Panc1 (cell line): Measurements from ENCODE around the gene ST8SIA5.

Experiments
- POLR2AphosphoS5 ChIP-seq: IDR thresholded peaks from 2 replicates; pipeline ENCODE4 v1.6.1; 2012; ENCODE audit warnings: mild to moderate bottlenecking, low read depth, low read length, moderate library complexity
- REST ChIP-seq, 2 experiments: IDR thresholded peaks; 2 replicates each; pipeline ENCODE4 v1.6.1; 2011 to 2012; ENCODE audit warnings: low read depth in 2 of 2, control low read depth in 1 of 2, low read length in 1 of 2, mild to moderate bottlenecking in 1 of 2, moderate library complexity in 1 of 2; ENCODE audit not compliant: insufficient read depth in 1 of 2
- SIN3A ChIP-seq: IDR thresholded peaks from 2 replicates; pipeline ENCODE4 v1.6.1; 2012; ENCODE audit warnings: low read depth, mild to moderate bottlenecking, low read length, moderate library complexity, borderline replicate concordance; ENCODE audit not compliant: insufficient read depth
- TCF7L2 ChIP-seq: IDR thresholded peaks from 2 replicates; pipeline ENCODE4 v1.6.1; 2011; ENCODE audit warnings: mild to moderate bottlenecking, low read depth, low read length, inconsistent platforms
- TF ChIP-seq, protein P1 (sequence below): fragments of 450-650 bp; IDR thresholded peaks from 2 replicates; pipeline ENCODE4 v1.5.1; 2017; ENCODE audit warnings: mild to moderate bottlenecking

DNA sequence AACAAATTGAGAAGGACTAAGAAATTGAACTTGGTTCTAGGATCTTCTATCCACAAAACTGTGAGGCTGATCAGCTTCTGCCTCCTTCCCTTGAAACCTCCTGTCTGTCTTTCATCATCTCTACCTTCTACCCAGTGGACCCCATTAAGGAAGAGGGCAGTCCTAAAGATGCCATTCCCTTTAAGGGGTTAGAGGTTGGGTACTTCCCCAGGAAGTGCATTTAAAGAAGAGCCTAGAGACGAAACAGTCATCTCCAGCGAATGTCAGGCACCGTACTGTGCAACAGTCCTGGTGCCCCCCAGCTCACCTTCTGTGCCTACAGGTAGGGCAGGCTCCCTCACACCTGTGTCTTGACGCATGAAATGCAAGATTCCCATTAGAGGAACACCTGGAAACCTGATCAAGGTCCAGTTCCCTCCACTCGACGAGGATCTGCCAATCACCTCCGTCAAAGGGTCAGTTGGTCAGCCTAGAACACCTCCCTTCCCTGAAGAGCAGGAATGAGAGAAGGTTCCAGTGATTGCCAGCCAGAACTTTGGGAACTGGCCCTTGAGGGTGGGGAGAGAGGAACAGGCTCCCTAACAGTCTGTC, 120.7 kb downstream of the ST8SIA5 start:
- TF ChIP-seq SIN3A: no peak
- TF ChIP-seq TCF7L2: no peak
- TF ChIP-seq, protein P1, sequence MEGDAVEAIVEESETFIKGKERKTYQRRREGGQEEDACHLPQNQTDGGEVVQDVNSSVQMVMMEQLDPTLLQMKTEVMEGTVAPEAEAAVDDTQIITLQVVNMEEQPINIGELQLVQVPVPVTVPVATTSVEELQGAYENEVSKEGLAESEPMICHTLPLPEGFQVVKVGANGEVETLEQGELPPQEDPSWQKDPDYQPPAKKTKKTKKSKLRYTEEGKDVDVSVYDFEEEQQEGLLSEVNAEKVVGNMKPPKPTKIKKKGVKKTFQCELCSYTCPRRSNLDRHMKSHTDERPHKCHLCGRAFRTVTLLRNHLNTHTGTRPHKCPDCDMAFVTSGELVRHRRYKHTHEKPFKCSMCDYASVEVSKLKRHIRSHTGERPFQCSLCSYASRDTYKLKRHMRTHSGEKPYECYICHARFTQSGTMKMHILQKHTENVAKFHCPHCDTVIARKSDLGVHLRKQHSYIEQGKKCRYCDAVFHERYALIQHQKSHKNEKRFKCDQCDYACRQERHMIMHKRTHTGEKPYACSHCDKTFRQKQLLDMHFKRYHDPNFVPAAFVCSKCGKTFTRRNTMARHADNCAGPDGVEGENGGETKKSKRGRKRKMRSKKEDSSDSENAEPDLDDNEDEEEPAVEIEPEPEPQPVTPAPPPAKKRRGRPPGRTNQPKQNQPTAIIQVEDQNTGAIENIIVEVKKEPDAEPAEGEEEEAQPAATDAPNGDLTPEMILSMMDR: no peak
- no peak for TF ChIP-seq POLR2AphosphoS5
- no peak for TF ChIP-seq REST (IDR thresholded peaks at IDR 0.05; ENCODE audit: insufficient read depth in 1 of 2, low read depth in 2 of 2, low read length in 1 of 2)
